HCT116 (cell line): ENCODE results near the gene HDAC1. TPM values are rescaled to one million over a fixed set of nuclear protein-coding genes. Genes with fewer than 3 reads are reported as not detected.

ENCODE experiments used
- ATAC-seq: fragments of 200-7000 bp; cut with Tn5 transposase; 2 replicates; pipeline ENCODE4 v1.9.1; 2020; ENCODE audit warnings: mild to moderate bottlenecking, moderate library complexity
- BruUV-seq: library from RNA; stranded (reverse); fragments of 400-500 nt; replicated peaks from 2 replicates; lab custom pipeline; 2021; lab: Mats Ljungman, UMichigan
- CTCF ChIA-PET: fragments of 300-600 bp; sonication (Branson Sonifier 250); formaldehyde crosslinking; loops from one replicate; lab custom pipeline; 2021; ENCODE audit warnings: antibody characterized with exemption; lab: Charles Lee
- POLR2A ChIA-PET: fragments of 300-600, 350-600 bp; sonication (Branson Sonifier 250); formaldehyde crosslinking; loops from one replicate; lab custom pipeline; 2021; ENCODE audit warnings: antibody characterized with exemption; lab: Charles Lee
- RAD21 ChIA-PET, 2 experiments: fragments of 300-600 bp; sonication (Branson Sonifier 250); formaldehyde crosslinking; loops; one replicate each; lab custom pipeline; 2023; ENCODE audit warnings: low total read pairs in 2 of 2; ENCODE audit not compliant: uncharacterized antibody in 2 of 2, unreplicated experiment in 2 of 2, low non-redundant PET in 1 of 2; lab: Charles Lee
- DNase-seq: peaks from one replicate; pipeline ENCODE4 v3.0.0-alpha.2; 2010; ENCODE audit warnings: low read depth, low spot score
- H2AFZ ChIP-seq: fragments of 200-600 bp; shearing (Covaris generic), sonication (generic); 2 replicates; pipeline ENCODE4 v1.6.1; 2017; ENCODE audit warnings: low read depth, mixed run types, mixed read lengths, antibody characterized with exemption, low read length; ENCODE audit not compliant: poor library complexity, severe bottlenecking
- H3K27ac ChIP-seq: 2 replicates; pipeline ENCODE4 v1.5.1; 2012; ENCODE audit warnings: low read depth, low read length
- H3K27me3 ChIP-seq: fragments of 200-600 bp; sonication (generic); 2 replicates; pipeline ENCODE4 v1.6.1; 2016; ENCODE audit warnings: mixed run types, low read length, mixed read lengths; ENCODE audit not compliant: insufficient read depth
- H3K36me3 ChIP-seq, 2 experiments: fragments of 200-500 bp in 1 of 2; fragments of 200-600 bp in 1 of 2; sonication (Bioruptor generic) in 1 of 2; sonication (generic) in 1 of 2; 2 replicates each; pipeline versions ENCODE4 v1.5.1 to v1.6.1; 2014 to 2016; ENCODE audit warnings: low read length in 2 of 2, inconsistent platforms in 1 of 2, mixed read lengths in 1 of 2, mixed run types in 1 of 2; ENCODE audit not compliant: insufficient read depth in 2 of 2, control insufficient read depth in 1 of 2
- H3K4me1 ChIP-seq, 2 experiments: fragments of 200-600 bp in 1 of 2; sonication (generic) in 1 of 2; 2 replicates each; pipeline versions ENCODE4 v1.5.1 to v1.6.1; 2012 to 2017; ENCODE audit warnings: low read length in 2 of 2, inconsistent platforms in 1 of 2, mild to moderate bottlenecking in 1 of 2, mixed read lengths in 1 of 2, mixed run types in 1 of 2, moderate library complexity in 1 of 2; ENCODE audit not compliant: insufficient read depth in 2 of 2, control insufficient read depth in 1 of 2
- H3K4me2 ChIP-seq: fragments of 200-600 bp; sonication (generic); 2 replicates; pipeline ENCODE4 v1.6.1; 2017; ENCODE audit warnings: mixed run types, low read length, mixed read lengths
- H3K4me3 ChIP-seq, 2 experiments: fragments of 200-600 bp in 1 of 2; sonication (generic) in 1 of 2; replicated peaks in 1 of 2; 2 replicates each; pipeline ENCODE4 v1.5.1; 2011 to 2016; ENCODE audit warnings: low read length in 2 of 2, control low read depth in 1 of 2, low read depth in 1 of 2, mild to moderate bottlenecking in 1 of 2, mixed read lengths in 1 of 2, mixed run types in 1 of 2
- H3K79me2 ChIP-seq: fragments of 200-600 bp; sonication (generic); 2 replicates; pipeline ENCODE4 v1.6.1; 2017; ENCODE audit warnings: mild to moderate bottlenecking, mixed run types, low read length, moderate library complexity, mixed read lengths; ENCODE audit not compliant: insufficient read depth
- H3K9ac ChIP-seq: fragments of 200-600 bp; sonication (generic); 2 replicates; pipeline ENCODE4 v1.6.1; 2016; ENCODE audit warnings: low read length, mixed read lengths
- H3K9me2 ChIP-seq: fragments of 200-600 bp; sonication (generic), shearing (Covaris generic); 2 replicates; pipeline ENCODE4 v1.6.1; 2017; ENCODE audit warnings: mixed run types, mild to moderate bottlenecking, moderate library complexity; ENCODE audit not compliant: insufficient read depth
- H3K9me3 ChIP-seq, 2 experiments: fragments of 200-500 bp in 1 of 2; fragments of 200-600 bp in 1 of 2; sonication (Bioruptor generic) in 1 of 2; sonication (generic) in 1 of 2; 2 replicates each; pipeline ENCODE4 v1.6.1; 2014 to 2017; ENCODE audit warnings: low read length in 2 of 2, mixed read lengths in 2 of 2, inconsistent platforms in 1 of 2, low read depth in 1 of 2, mild to moderate bottlenecking in 1 of 2, mixed run types in 1 of 2, moderate library complexity in 1 of 2; ENCODE audit not compliant: control insufficient read depth in 1 of 2, insufficient read depth in 1 of 2
- H4K20me1 ChIP-seq: fragments of 200-600 bp; sonication (generic), shearing (Covaris generic); 2 replicates; pipeline ENCODE4 v1.6.1; 2017; ENCODE audit warnings: mixed run types, mild to moderate bottlenecking, moderate library complexity; ENCODE audit not compliant: insufficient read depth
- CEBPB ChIP-seq: IDR thresholded peaks from 2 replicates; pipeline ENCODE4 v1.6.1; 2012; ENCODE audit warnings: low read depth
- EZH2 ChIP-seq: fragments of 200-600 bp; sonication (generic); IDR thresholded peaks from 2 replicates; pipeline ENCODE4 v1.6.1; 2017; ENCODE audit warnings: antibody characterized with exemption, mixed run types
- EZH2phosphoT487 ChIP-seq: fragments of 200-600 bp; IDR thresholded peaks from 2 replicates; pipeline ENCODE4 v1.6.1; 2018; ENCODE audit warnings: antibody characterized with exemption, borderline replicate concordance
- POLR2AphosphoS5 ChIP-seq: IDR thresholded peaks from 2 replicates; pipeline ENCODE4 v1.6.1; 2011; ENCODE audit warnings: mild to moderate bottlenecking, low read depth, low read length, moderate library complexity
- SP1 ChIP-seq: IDR thresholded peaks from 2 replicates; pipeline ENCODE4 v1.6.1; 2012; ENCODE audit warnings: low read depth
- TCF7L2 ChIP-seq: IDR thresholded peaks from 2 replicates; pipeline ENCODE4 v1.7.0; 2011; ENCODE audit warnings: borderline replicate concordance, inconsistent platforms; ENCODE audit not compliant: insufficient read depth, insufficient read length; ENCODE audit errors: extremely low read depth
- YY1 ChIP-seq: IDR thresholded peaks from 2 replicates; pipeline ENCODE4 v1.6.1; 2011; ENCODE audit warnings: low read length, low read depth, moderate library complexity, mild to moderate bottlenecking; ENCODE audit not compliant: insufficient replicate concordance; ENCODE audit errors: extremely low read depth
- ZFX ChIP-seq: fragments of 450-650 bp; IDR thresholded peaks from 2 replicates; pipeline ENCODE4 v1.6.1; 2017
- intact Hi-C: fragments of 100-400 bp; cut with micrococcal nuclease; formaldehyde crosslinking; loops from 2 replicates; pipeline ENCODE4 v1.10.0; 2022
- total RNA-seq: library from RNA; stranded (reverse); gene quantifications from one replicate; pipeline ENCODE4 v1.2.1, GENCODE V29; 2021; ENCODE audit not compliant: unreplicated experiment
- TF ChIP-seq, protein P1 (sequence below), 3 experiments: fragments of 200-600 bp in 1 of 3; sonication (generic) in 1 of 3; IDR thresholded peaks in 2 of 3; conservative IDR thresholded peaks in 1 of 3; 2 replicates each; pipeline ENCODE4 v1.5.1; 2012 to 2017; ENCODE audit warnings: low read depth in 2 of 3, low read length in 2 of 3, antibody characterized with exemption in 1 of 3, borderline replicate concordance in 1 of 3, control low read depth in 1 of 3, mild to moderate bottlenecking in 1 of 3, mixed read lengths in 1 of 3, mixed run types in 1 of 3, moderate library complexity in 1 of 3; ENCODE audit not compliant: insufficient read depth in 1 of 3
- TF ChIP-seq, protein P2 (sequence below): IDR thresholded peaks from 2 replicates; pipeline ENCODE4 v1.6.1; 2012; ENCODE audit warnings: low read depth

Gene HDAC1
- total RNA-seq, 1 experiment from 2014 or later = 232 TPM

DNA sequence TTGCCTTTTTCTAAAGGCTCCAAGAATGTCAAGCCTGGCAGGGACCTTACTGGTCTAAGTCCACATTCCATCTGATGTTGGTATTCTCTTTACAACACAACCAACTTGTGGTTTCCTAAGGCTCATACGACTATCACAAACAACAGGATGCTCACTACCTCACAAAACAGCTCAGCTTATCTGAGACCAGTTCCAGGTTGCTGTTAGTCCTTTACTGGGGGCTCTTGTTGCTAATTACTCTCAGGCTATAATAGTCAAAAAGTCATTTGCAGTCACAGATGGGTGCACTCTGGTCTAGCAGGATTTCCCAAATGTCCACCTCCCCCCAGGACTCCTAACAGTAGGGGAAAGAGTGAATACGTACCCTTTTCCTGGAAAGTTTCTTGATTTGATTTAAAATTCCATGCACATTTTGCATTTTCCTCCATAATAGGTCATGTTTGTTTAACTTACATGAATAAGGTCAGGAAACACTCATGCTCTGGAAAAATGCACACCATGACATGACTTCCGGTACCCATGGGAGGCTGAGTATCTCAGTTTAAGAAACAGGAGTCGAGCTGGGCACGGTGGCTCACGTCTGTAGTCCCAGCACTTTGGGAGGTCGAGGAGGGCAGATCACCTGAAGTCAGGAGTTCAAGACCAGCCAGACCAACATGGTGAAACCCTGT, 24.8 kb upstream of the HDAC1 start (continued):
- TF ChIP-seq, protein P1, sequence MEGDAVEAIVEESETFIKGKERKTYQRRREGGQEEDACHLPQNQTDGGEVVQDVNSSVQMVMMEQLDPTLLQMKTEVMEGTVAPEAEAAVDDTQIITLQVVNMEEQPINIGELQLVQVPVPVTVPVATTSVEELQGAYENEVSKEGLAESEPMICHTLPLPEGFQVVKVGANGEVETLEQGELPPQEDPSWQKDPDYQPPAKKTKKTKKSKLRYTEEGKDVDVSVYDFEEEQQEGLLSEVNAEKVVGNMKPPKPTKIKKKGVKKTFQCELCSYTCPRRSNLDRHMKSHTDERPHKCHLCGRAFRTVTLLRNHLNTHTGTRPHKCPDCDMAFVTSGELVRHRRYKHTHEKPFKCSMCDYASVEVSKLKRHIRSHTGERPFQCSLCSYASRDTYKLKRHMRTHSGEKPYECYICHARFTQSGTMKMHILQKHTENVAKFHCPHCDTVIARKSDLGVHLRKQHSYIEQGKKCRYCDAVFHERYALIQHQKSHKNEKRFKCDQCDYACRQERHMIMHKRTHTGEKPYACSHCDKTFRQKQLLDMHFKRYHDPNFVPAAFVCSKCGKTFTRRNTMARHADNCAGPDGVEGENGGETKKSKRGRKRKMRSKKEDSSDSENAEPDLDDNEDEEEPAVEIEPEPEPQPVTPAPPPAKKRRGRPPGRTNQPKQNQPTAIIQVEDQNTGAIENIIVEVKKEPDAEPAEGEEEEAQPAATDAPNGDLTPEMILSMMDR (IDR thresholded peaks at IDR 0.05 in 2 of 3, conservative IDR thresholded peaks at IDR 0.05 in 1 of 3; ENCODE audit: borderline replicate concordance in 1 of 3, insufficient read depth in 1 of 3, low read depth in 2 of 3, low read length in 2 of 3) = no peak
- TF ChIP-seq EZH2phosphoT487 (no peak), EZH2 (no peak)
- TF ChIP-seq, protein P2, sequence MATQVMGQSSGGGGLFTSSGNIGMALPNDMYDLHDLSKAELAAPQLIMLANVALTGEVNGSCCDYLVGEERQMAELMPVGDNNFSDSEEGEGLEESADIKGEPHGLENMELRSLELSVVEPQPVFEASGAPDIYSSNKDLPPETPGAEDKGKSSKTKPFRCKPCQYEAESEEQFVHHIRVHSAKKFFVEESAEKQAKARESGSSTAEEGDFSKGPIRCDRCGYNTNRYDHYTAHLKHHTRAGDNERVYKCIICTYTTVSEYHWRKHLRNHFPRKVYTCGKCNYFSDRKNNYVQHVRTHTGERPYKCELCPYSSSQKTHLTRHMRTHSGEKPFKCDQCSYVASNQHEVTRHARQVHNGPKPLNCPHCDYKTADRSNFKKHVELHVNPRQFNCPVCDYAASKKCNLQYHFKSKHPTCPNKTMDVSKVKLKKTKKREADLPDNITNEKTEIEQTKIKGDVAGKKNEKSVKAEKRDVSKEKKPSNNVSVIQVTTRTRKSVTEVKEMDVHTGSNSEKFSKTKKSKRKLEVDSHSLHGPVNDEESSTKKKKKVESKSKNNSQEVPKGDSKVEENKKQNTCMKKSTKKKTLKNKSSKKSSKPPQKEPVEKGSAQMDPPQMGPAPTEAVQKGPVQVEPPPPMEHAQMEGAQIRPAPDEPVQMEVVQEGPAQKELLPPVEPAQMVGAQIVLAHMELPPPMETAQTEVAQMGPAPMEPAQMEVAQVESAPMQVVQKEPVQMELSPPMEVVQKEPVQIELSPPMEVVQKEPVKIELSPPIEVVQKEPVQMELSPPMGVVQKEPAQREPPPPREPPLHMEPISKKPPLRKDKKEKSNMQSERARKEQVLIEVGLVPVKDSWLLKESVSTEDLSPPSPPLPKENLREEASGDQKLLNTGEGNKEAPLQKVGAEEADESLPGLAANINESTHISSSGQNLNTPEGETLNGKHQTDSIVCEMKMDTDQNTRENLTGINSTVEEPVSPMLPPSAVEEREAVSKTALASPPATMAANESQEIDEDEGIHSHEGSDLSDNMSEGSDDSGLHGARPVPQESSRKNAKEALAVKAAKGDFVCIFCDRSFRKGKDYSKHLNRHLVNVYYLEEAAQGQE = no peak

DNA sequence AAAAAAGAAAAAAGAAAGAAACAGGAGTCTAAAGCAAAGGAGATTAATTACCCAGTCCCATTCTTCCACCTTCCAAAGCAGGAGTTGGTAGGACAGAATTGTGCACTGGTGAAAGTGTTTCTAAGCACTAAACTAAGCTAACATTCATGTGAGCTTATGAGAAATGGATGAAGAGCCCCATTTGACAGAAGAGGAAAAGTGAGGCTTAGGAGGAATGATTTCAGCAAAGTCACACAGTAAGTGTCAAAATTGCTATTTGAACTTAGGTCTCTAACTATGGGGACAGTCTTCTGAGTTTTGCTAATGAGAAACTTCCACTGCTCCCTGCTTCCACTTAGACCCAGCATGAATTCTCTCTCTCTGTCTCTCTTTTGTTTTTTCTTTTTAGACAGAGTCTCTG, 22.1 kb upstream of the HDAC1 start:
- H2AFZ ChIP-seq = no peak overlapping the region
- no peak for DNase-seq
- no peak for ATAC-seq
- ChIA-PET POLR2A (no interaction called here), RAD21 (no interaction called here), CTCF (interaction anchor here (0.6 kb wide), 1 partner anchor 251 kb away, joined by 3 read pairs; no protein-coding TSS in a partner anchor)
- H3K27me3 ChIP-seq = no peaks in the 10 kb centered on the region
- H3K4me3 ChIP-seq = no peak overlapping the region
- no peaks in the 10 kb centered on the region for H3K9me3 ChIP-seq
- no peak overlapping the region for H3K4me2 ChIP-seq
- peaks cover 6 to 25% of the 10 kb centered on the region in 2 experiments for H3K4me1 ChIP-seq
- H3K79me2 ChIP-seq = no peaks in the 10 kb centered on the region
- H3K36me3 ChIP-seq = no peaks in the 10 kb centered on the region
- no peaks in the 10 kb centered on the region for H4K20me1 ChIP-seq
- intact Hi-C loops = no loop called here
- no peaks in the 10 kb centered on the region for H3K9me2 ChIP-seq
- H3K27ac ChIP-seq = no peak overlapping the region
- no TSS peak for BruUV-seq
- no peak overlapping the region for H3K9ac ChIP-seq
- TF ChIP-seq POLR2AphosphoS5 = no peak
- TF ChIP-seq TCF7L2 = no peak
- TF ChIP-seq YY1 = no peak
- TF ChIP-seq, protein P1 (IDR thresholded peaks at IDR 0.05 in 2 of 3, conservative IDR thresholded peaks at IDR 0.05 in 1 of 3; ENCODE audit: borderline replicate concordance in 1 of 3, insufficient read depth in 1 of 3, low read depth in 2 of 3, low read length in 2 of 3) = no peak
- TF ChIP-seq ZFX = no peak
- no peak for TF ChIP-seq CEBPB
- TF ChIP-seq, protein P2 = no peak
- TF ChIP-seq SP1 = no peak
